ENCODE results near the gene CNIH1.

GRCh38 chr14:54453252-54453651 is 12.1 kb upstream of the CNIH1 start:
- TF ChIP-seq, protein P1, sequence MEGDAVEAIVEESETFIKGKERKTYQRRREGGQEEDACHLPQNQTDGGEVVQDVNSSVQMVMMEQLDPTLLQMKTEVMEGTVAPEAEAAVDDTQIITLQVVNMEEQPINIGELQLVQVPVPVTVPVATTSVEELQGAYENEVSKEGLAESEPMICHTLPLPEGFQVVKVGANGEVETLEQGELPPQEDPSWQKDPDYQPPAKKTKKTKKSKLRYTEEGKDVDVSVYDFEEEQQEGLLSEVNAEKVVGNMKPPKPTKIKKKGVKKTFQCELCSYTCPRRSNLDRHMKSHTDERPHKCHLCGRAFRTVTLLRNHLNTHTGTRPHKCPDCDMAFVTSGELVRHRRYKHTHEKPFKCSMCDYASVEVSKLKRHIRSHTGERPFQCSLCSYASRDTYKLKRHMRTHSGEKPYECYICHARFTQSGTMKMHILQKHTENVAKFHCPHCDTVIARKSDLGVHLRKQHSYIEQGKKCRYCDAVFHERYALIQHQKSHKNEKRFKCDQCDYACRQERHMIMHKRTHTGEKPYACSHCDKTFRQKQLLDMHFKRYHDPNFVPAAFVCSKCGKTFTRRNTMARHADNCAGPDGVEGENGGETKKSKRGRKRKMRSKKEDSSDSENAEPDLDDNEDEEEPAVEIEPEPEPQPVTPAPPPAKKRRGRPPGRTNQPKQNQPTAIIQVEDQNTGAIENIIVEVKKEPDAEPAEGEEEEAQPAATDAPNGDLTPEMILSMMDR (IDR thresholded peaks at IDR 0.05), result no peak
- TF ChIP-seq POLR2A (IDR thresholded peaks at IDR 0.05), result no peak

Data from upper lobe of left lung (tissue), 4 donors.